MG63 (cell line): ENCODE data around the gene CCDC80. TPM values are rescaled to one million over a fixed set of nuclear protein-coding genes. Genes with fewer than 3 reads are reported as not detected.

Experiments
- DNase-seq: peaks from one replicate; pipeline ENCODE4 v3.0.0-alpha.2; 2020
- H3K27me3 ChIP-seq: fragments of 250-450 bp; sonication (Bioruptor Pico); 2 replicates; pipeline ENCODE4 v1.5.1; 2020; ENCODE audit warnings: mild to moderate bottlenecking, moderate library complexity
- H3K36me3 ChIP-seq: fragments of 250-450 bp; sonication (Bioruptor Pico); 2 replicates; pipeline ENCODE4 v1.5.1; 2020; ENCODE audit warnings: mild to moderate bottlenecking, moderate library complexity
- H3K4me3 ChIP-seq: fragments of 250-450 bp; sonication (Bioruptor Pico); 2 replicates; pipeline ENCODE4 v1.5.1; 2020; ENCODE audit warnings: mild to moderate bottlenecking, moderate library complexity
- H3K9me3 ChIP-seq: fragments of 250-450 bp; sonication (Bioruptor Pico); 2 replicates; pipeline ENCODE4 v1.5.1; 2020; ENCODE audit warnings: mild to moderate bottlenecking, moderate library complexity
- total RNA-seq: library from RNA; depleted of rRNA; stranded (reverse); fragments of >200 nt; shearing (Covaris generic); gene quantifications from 2 replicates; pipeline ENCODE4 v1.2.3, GENCODE V29; 2014; ENCODE audit warnings: low replicate concordance

Gene CCDC80
- total RNA-seq, 1 experiment from 2014 or later, result 240 TPM

DNA sequence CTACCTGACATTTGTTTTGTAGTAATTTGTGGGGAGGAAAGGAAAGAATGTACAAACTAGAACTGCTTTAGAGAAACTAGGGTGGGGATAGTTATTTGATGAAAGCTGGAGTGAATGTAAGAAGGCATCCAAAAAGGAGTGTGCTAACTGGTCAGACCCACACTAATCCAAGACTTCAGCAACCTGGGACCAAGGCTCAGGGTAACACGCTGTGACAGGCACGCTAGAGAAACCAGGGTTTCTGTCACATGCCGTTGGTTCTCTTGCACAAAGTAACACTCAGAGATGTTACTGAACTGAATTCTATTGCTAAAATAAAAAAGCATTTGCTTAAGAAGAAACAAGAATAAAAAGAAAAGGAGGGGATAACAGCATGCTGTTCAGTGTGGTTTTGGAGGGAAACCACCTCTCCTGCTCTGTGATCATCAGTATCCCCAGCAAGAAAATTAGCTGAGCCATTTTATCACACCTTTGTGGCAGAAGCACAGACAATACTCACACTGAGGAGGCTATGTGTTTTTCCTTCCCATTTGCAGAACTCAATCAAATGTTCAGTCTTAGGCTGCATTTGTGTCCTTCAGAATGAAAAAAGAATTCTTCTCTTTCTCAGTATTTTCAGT is 2.8 kb upstream of the CCDC80 start:
- H3K4me3 ChIP-seq, result no peak overlapping the region
- no peaks in the 10 kb centered on the region for H3K9me3 ChIP-seq
- no peaks in the 10 kb centered on the region for H3K27me3 ChIP-seq
- DNase-seq, result no peak
- H3K36me3 ChIP-seq, result peaks cover 4% of the 10 kb centered on the region; the same call in 1 of the 2 replicates

DNA sequence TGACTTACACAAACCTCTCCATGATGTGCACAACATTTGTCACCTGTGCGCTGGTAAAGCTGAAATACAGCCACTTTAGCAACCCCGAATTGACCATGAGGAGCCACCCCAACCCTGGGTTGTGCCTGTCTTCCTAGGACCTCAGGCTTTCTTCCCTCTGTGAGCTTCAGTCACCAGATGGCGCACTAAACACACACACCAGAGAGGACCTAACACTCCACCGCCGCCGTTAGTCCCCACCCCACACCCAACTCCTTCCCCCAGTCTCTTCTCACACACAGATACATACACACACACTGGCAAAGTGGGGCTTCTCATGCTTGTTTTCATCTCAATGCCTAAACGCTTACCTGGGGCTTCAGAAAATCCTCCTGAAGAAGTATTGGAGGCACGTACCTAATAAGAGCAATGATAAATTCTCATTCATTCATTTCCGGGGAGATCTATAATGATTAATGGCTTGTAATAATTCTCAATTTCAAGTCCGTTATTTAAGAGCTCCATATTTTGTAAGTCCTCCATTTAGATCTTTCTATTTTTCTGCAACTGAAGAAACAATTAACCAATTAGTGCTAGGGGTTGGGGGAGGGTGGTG is 2.1 kb upstream of the CCDC80 start:
- Histone ChIP-seq H3K9me3 (no peaks in the 10 kb centered on the region), H3K36me3 (peaks cover 4% of the 10 kb centered on the region; the same call in 1 of the 2 replicates), H3K27me3 (no peaks in the 10 kb centered on the region), H3K4me3 (no peak overlapping the region)
- DNase-seq, result peak; percentile 90

DNA sequence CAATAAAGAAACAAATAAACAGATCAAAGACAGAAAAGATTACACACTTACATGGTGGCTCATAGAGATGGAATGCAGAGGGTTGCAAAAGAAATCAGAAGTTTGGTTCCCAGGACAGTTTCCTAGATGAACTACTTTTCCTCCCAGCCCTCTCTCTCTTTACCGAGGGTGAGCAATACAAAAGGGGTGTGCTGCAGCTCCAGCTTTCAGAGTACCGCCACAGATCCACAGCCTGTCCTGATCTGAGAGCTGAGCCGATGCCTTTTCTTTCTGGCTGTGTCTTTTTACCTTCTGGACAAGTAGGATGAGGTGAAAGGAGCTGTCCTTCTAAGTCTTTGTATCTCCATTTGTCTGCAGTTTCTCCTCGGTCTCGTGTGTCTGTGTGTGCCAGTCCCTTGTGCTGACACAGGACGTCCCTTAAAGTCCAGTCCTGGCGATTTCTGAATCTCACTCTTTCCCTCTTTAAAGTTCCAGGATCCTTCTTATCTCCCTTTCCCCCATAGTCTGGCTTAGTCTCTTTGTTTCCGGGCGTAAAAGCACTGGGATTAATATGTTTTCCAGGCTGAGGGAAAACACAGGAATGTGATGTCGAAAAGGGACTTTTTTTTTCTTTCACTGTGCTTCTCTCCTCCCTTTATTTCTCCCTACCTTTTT is 540 bp downstream of the CCDC80 start:
- H3K27me3 ChIP-seq, result no peaks in the 10 kb centered on the region
- H3K4me3 ChIP-seq, result peak overlapping the region; percentile 49
- peaks cover 15% of the 10 kb centered on the region for H3K36me3 ChIP-seq
- DNase-seq, result peak; percentile 72
- H3K9me3 ChIP-seq, result no peaks in the 10 kb centered on the region

DNA sequence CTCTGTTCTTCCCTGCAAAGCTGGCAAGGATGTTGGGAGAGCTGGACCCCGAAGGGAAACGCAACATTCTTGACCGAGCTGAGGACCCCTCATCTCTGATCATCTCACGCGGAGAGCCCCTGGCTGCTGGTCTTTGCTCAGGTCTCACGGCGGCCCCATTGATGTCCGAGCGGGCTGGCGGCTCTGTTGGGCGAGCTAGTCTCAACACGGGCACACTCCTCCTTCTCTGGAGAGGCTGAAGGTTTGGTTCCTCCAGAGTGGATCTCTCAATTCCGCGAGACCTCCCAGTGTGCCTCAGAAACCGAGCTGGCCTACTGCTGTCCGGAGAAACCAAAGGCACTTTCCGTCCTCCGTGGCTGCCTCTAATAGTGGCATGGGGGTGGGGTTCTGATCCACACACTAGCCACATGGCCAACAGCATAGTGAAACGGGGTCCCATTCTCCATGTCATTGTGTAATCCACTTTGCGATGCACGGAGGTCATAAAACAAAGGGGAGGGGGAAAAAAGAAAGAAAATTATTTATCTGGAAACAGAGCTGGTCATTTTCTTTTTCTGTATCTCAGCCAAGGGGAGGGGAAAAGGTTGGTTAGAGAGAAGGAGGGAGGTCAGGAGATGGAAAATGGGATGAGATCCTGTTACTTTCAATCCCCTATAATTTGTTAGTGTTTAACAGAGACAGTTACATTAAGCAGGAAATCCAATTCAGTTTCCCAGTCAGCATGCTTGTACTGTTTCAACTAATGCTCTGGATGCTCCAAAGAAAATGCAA is 1.3 kb downstream of the CCDC80 start:
- Histone ChIP-seq H3K36me3 (peaks cover 23% of the 10 kb centered on the region), H3K4me3 (peak overlapping the region; percentile 49), H3K27me3 (no peaks in the 10 kb centered on the region), H3K9me3 (no peaks in the 10 kb centered on the region)
- no peak for DNase-seq

DNA sequence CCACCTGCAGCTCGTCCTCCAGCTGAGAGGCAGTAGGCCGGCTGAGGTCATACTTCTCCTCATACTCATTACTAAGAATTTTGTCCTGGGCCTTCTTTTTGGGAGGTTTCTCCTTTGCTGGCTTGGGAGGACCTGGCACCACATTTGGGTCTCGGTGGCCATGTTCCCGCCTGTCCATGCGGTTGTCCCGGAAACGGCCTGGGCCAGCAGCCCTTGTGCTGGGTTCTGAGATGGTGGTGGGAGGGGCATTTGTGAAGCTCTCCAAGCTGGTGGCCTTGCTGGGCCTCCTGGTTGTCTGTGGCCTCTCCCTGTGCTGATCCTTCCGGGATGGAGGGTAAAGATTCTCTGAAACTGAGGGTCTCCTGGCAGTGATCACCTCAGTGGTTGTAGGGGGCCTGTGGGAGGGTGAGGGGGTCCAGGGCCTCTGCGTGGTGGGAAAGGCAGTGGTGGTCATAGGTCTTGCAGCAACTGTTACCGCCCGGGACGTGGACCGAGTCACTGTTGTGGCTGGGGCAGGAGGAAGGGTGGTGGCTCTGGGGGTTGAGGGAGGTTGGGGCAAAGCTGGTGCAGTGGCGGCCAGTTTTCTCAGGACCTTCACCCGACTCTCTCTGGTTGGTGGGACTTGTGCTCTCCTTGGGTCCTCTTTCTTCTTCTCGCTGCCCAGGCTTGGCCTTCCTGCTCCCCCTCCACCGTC is 2.5 kb downstream of the CCDC80 start:
- DNase-seq, result no peak
- peak overlapping the region; percentile 49 for H3K4me3 ChIP-seq
- H3K27me3 ChIP-seq, result no peaks in the 10 kb centered on the region
- H3K9me3 ChIP-seq, result no peaks in the 10 kb centered on the region
- H3K36me3 ChIP-seq, result peaks cover 34% of the 10 kb centered on the region

DNA sequence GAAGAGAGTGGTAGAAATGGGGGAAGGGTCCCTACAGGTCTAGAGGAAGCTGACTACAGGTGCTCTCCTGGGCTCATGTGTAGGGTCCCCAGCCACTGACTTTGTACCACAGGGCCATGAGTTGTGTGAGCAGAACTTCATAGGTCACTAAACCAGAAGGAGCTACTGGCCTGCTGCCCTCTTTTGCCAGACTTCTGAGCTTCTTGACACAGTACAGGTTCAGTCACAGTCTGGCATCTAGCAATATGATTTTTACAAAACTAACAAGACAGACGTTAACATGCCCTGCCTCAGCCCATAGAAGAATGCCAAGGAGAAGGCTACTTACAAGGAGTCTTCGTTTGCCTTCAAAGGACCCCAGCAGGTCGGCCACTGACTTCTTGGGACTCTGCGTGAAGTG is 3.2 kb downstream of the CCDC80 start:
- peaks cover 34% of the 10 kb centered on the region for H3K36me3 ChIP-seq
- H3K27me3 ChIP-seq, result no peaks in the 10 kb centered on the region
- H3K4me3 ChIP-seq, result peak overlapping the region; percentile 49
- no peak for DNase-seq
- H3K9me3 ChIP-seq, result no peaks in the 10 kb centered on the region

DNA sequence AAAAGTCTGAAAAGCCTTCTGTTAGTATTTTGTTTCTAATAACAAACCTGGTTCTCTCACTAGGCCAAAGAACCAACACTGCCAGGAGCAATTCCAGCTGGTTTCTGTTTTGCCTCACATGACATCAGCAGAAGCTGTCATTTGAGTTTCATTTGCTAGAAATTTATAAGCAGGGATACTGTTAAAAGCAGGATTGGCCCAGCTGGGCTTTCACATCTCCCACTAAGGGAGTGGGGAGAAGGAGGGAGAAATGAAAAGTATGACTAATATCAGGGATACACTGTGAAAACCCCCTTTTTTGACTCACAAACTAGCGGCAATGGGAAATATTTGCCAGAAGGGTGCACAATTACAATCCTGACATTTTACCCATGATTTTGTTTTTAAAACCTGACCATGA is 5.3 kb downstream of the CCDC80 start:
- peaks cover 45% of the 10 kb centered on the region for H3K36me3 ChIP-seq
- peak overlapping the region; percentile 49 for H3K4me3 ChIP-seq
- no peaks in the 10 kb centered on the region for H3K27me3 ChIP-seq
- no peaks in the 10 kb centered on the region for H3K9me3 ChIP-seq
- DNase-seq, result peak; percentile 57

DNA sequence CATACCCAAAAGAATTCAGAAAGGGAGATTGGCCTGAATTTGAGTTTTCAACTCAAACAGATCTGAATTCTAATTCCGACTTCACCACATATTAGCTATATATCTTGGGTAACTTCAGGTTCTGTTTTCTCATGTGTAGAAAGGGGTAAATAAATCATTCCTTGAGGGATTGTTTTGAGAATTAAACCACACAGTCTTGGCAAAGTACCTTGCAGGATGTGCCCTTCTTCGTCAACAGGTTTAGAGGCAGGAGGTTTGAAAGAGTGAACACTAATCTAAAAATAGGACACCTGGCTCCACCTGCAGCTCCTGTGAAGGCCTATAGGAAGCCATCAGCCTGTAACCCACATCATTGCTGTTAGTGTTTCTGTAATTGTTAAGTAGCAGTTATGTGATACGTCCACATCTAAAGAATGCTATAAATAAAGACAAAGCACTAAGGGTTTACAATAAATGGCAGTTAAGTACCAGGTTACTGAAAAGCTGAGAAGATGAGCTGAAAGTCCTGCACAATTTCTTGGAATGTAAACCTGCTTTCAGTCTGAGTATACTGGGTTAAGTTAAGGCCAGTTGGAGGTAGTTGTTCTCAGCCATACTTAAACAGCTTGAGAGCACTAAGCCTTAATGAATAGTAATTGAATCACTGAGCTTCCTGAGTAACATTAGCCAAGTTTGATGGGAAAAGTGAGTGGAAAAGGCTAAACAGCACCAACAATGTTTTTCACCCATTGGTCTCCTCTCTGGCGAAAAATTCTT is 6.0 kb downstream of the CCDC80 start:
- Histone ChIP-seq H3K4me3 (peak overlapping the region; percentile 49), H3K27me3 (no peaks in the 10 kb centered on the region), H3K9me3 (no peaks in the 10 kb centered on the region), H3K36me3 (peaks cover 52% of the 10 kb centered on the region)
- no peak for DNase-seq

DNA sequence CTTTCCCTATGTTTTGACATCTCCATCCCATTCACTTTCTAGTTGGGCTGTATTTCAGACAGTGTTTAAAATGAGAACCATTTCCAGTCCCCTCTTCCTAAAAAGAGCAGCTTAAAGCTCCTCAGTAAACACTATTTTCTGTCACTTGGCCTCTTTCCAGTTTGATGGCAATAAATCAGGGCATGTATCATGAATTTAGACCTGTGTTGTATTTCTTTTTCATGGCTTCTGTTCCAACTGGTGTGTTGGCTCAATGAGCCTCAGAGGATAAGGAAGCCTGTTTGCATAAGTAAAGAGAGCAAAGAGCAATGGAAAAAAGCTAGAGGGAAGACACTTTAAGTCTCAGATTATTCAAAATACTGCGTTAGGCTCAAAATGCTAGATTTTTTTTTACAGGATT is 7.2 kb downstream of the CCDC80 start:
- Histone ChIP-seq H3K36me3 (peaks cover 53% of the 10 kb centered on the region), H3K4me3 (no peak overlapping the region), H3K9me3 (no peaks in the 10 kb centered on the region), H3K27me3 (no peaks in the 10 kb centered on the region)
- DNase-seq, result no peak

DNA sequence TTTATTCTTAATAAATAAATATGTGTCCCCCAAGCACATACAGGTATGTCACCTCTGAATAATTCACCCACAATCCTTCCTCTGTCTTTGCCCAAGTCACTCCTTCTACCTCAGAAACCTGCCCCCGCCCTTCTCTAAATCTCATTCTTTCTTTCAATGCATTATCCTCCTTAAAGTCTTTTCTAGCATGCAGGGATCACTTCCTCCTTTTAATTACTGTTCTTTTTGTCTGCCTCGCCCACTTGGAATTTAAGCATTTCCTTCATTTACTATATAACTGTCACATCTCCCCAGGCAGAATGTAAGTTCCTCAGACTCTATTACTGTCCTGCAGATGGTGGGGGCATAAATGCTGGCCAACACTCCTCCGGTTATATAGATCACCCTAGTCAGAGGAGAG is 7.8 kb downstream of the CCDC80 start:
- peaks cover 58% of the 10 kb centered on the region for H3K36me3 ChIP-seq
- H3K4me3 ChIP-seq, result no peak overlapping the region
- H3K9me3 ChIP-seq, result no peaks in the 10 kb centered on the region
- DNase-seq, result no peak
- no peaks in the 10 kb centered on the region for H3K27me3 ChIP-seq

DNA sequence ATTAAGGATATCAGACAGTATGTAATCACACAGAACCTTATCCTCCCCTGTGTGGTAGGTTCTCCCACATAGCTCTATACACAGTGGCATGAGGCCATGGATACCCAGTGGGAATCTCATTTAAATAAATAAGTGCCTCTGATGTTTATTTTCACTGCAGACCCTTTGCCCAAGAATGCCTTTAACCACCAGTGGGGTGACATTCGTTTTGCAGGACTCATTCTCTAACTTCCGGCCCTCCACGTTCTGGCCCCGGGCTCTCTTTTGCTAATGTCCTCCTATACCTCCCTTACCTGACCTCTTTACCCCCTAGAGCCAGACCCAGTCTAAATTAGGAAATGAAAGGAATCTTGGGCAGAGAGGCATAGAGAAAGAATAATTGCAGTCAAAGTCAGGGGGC is 8.3 kb downstream of the CCDC80 start:
- H3K36me3 ChIP-seq, result peaks cover 59% of the 10 kb centered on the region
- H3K4me3 ChIP-seq, result no peak overlapping the region
- no peaks in the 10 kb centered on the region for H3K27me3 ChIP-seq
- no peak for DNase-seq
- no peaks in the 10 kb centered on the region for H3K9me3 ChIP-seq

DNA sequence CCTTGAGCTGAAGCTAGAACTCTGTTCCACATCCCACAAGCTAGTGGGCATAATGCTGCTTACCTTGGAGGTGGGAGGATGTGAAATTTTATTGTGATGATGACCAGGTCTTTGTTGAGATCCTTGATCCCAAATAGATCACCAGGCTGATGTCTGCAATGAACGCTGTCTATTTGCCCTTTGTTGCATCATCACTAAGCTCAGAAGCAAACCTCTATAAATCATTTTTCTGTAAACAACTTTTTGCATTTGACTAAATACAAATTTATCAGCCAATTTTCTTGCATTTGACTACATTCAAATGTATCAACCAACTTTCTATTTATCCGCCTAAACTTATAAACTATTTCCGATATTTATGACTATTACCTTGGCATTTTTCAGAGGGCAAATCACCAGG is 9.7 kb downstream of the CCDC80 start:
- Histone ChIP-seq H3K36me3 (peaks cover 58% of the 10 kb centered on the region), H3K4me3 (no peak overlapping the region), H3K9me3 (no peaks in the 10 kb centered on the region), H3K27me3 (no peaks in the 10 kb centered on the region)
- no peak for DNase-seq

DNA sequence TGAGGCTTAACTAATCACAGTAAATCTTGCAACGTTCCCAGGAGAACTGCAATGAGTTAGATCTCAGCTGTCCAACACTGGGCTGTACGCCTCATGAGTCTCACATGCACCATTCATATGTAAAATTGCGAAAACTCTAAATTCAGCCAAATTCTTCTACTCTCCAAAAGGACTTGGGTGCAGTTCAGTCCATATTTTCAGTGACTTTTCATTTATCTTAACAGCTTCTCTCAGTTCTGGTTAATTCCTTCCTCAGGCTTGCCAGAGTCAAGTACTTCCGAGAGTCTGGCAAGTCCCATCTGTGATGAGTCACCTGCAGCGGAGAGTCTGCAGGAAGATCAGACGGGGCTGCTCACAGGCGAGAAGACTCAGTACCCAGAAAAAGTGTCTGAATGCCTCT is 11.5 kb downstream of the CCDC80 start:
- peak; percentile 92 for DNase-seq
- Histone ChIP-seq H3K9me3 (no peaks in the 10 kb centered on the region), H3K27me3 (no peaks in the 10 kb centered on the region), H3K4me3 (no peak overlapping the region), H3K36me3 (peaks cover 62% of the 10 kb centered on the region)

DNA sequence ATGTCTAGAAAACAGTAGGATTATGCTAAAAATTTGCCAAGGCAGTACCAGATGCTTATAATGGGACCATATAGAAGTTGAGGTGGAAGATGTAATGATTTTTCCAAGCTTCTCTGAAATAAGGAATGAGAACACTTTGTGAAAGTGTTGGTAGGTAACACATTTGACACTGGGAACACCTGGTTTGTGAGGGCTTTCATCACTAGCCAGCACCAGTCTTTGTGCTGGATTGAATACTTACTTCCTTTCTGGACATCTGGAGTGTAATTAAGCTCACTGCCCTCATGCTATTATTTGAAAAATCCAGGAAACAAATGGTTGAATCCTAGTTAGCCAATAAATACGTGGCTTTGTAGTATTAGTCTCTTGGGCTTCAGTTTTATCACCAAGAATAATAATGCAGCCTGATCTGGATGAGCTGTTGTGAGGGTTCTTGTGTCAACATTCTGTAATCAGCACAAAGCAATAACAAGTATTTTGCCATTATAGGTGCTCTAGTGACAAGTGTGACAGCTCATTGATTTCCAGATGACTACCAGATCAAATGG is 12.9 kb downstream of the CCDC80 start:
- H3K27me3 ChIP-seq, result no peaks in the 10 kb centered on the region
- H3K9me3 ChIP-seq, result no peaks in the 10 kb centered on the region
- peaks cover 63% of the 10 kb centered on the region for H3K36me3 ChIP-seq
- DNase-seq, result no peak
- no peak overlapping the region for H3K4me3 ChIP-seq

DNA sequence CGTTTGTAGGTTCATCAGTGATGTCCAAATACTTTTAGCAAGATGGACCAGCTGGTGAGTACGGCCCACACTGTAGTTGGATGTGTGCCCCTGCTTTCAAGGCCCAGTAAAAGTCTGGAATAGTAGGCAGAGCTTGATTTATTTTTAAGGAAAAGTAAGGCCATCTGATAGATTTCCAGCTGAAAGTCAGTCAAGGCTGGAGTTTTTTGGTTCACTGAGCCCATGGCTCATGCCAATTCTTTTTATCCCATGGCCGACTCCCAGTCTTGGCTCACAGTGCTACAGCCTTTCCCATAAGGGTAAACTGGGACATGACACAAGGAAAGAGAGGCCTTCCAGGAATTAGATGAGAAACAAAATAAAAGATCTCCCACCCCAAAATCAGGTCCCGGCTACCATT is 13.5 kb downstream of the CCDC80 start:
- H3K36me3 ChIP-seq, result peaks cover 64% of the 10 kb centered on the region
- no peaks in the 10 kb centered on the region for H3K27me3 ChIP-seq
- no peak overlapping the region for H3K4me3 ChIP-seq
- no peaks in the 10 kb centered on the region for H3K9me3 ChIP-seq
- peak; percentile 41 for DNase-seq

DNA sequence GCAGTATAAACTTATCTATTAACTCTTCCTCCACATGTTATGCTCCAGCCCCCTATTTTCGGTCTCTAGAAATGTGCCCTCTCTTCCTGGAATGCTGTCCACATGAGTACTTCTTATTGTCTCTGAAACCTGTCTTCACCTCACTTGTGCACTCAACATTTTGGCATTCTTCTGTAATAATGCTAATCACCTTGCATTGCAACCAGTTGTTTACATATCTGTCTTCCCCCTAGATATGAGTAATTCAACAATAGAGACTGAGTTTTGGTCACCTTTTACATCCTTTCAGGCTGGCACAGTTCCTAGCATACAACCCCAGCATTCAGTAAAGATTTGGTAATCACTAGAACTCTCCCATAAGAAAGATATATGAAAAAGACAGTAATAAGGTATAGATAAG is 17.2 kb downstream of the CCDC80 start:
- Histone ChIP-seq H3K4me3 (no peak overlapping the region), H3K27me3 (no peaks in the 10 kb centered on the region), H3K9me3 (no peaks in the 10 kb centered on the region), H3K36me3 (peaks cover 64% of the 10 kb centered on the region)
- DNase-seq, result no peak
